ENCODE measurements around the gene TMTC2.

- TF ChIP-seq GATA3 (IDR thresholded peaks at IDR 0.05; ENCODE audit: low read depth, low read length) (no peak), GATA2 (IDR thresholded peaks at IDR 0.05; ENCODE audit: low read depth, low read length) (no peak)
Observed at GRCh38 chr12:83157604-83158003, 470.9 kb downstream of the TMTC2 start.
